Prostate gland (tissue), 2 donors: Measurements from ENCODE around the gene GATAD1.

Experiments used
- POLR2A ChIP-seq: fragments of 450-650 bp; IDR thresholded peaks from one replicate; pipeline ENCODE4 v1.6.1; 2016; ENCODE audit warnings: antibody characterized with exemption, mild to moderate bottlenecking
- TF ChIP-seq, protein P1 (sequence below), 4 experiments: fragments of 200-600 bp in 2 of 4; fragments of 450-650 bp in 2 of 4; sonication (generic) in 2 of 4; IDR thresholded peaks; 1 replicate in 3 of 4; 2 replicates in 1 of 4; pipeline ENCODE4 v1.5.1; 2016 to 2019; ENCODE audit warnings: antibody characterized with exemption in 4 of 4, mild to moderate bottlenecking in 2 of 4, moderate library complexity in 2 of 4

- TF ChIP-seq, protein P1, sequence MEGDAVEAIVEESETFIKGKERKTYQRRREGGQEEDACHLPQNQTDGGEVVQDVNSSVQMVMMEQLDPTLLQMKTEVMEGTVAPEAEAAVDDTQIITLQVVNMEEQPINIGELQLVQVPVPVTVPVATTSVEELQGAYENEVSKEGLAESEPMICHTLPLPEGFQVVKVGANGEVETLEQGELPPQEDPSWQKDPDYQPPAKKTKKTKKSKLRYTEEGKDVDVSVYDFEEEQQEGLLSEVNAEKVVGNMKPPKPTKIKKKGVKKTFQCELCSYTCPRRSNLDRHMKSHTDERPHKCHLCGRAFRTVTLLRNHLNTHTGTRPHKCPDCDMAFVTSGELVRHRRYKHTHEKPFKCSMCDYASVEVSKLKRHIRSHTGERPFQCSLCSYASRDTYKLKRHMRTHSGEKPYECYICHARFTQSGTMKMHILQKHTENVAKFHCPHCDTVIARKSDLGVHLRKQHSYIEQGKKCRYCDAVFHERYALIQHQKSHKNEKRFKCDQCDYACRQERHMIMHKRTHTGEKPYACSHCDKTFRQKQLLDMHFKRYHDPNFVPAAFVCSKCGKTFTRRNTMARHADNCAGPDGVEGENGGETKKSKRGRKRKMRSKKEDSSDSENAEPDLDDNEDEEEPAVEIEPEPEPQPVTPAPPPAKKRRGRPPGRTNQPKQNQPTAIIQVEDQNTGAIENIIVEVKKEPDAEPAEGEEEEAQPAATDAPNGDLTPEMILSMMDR (IDR thresholded peaks at IDR 0.05), result no peak
- no peak for TF ChIP-seq POLR2A
Measured at GRCh38 chr7:92451645-92452044, 4.4 kb downstream of the GATAD1 start.
